Measurements from ENCODE around the gene KNDC1. TPM values are rescaled to one million over a fixed set of nuclear protein-coding genes. Genes with fewer than 3 reads are reported as not detected.
A peak's percentile ranks its signal among the peaks of the same experiment; 100 is the strongest.

The KNDC1 gene
- total RNA-seq, 1 experiment from 2014 or later = 1.1 TPM

- in situ Hi-C loops (cut with HindIII; ENCODE audit: low pct_unique_long_range_greater_than_20kb, low sequenced_read_pairs) = no loop called here
- peak; percentile 21 for DNase-seq (ENCODE audit: low read depth)
Measured at GRCh38 chr10:133124357-133125211, 35.4 kb upstream of the KNDC1 start.

GRCh38 chr10:133125901-133126300, 34.1 kb upstream of the KNDC1 start:
- in situ Hi-C loops (cut with HindIII; ENCODE audit: low pct_unique_long_range_greater_than_20kb, low sequenced_read_pairs) = no loop called here
- no peak for DNase-seq (ENCODE audit: low read depth)

GRCh38 chr10:133126431-133127290, 33.4 kb upstream of the KNDC1 start:
- in situ Hi-C loops (cut with HindIII; ENCODE audit: low pct_unique_long_range_greater_than_20kb, low sequenced_read_pairs) = no loop called here
- DNase-seq (ENCODE audit: low read depth) = no peak

- in situ Hi-C loops (cut with HindIII; ENCODE audit: low pct_unique_long_range_greater_than_20kb, low sequenced_read_pairs) = no loop called here
- DNase-seq (ENCODE audit: low read depth) = no peak
Measured at GRCh38 chr10:133127291-133128125, 32.5 kb upstream of the KNDC1 start.

- in situ Hi-C loops (cut with HindIII; ENCODE audit: low pct_unique_long_range_greater_than_20kb, low sequenced_read_pairs) = no loop called here
- no peak for DNase-seq (ENCODE audit: low read depth)
Measured at GRCh38 chr10:133128126-133129070, 31.6 kb upstream of the KNDC1 start.

- no peak for DNase-seq (ENCODE audit: low read depth)
- in situ Hi-C loops (cut with HindIII; ENCODE audit: low pct_unique_long_range_greater_than_20kb, low sequenced_read_pairs) = no loop called here
Measured at GRCh38 chr10:133129071-133129858, 30.8 kb upstream of the KNDC1 start.

GRCh38 chr10:133129859-133130495, 30.0 kb upstream of the KNDC1 start:
- in situ Hi-C loops (cut with HindIII; ENCODE audit: low pct_unique_long_range_greater_than_20kb, low sequenced_read_pairs) = no loop called here

GRCh38 chr10:133130602-133131001, 29.4 kb upstream of the KNDC1 start:
- in situ Hi-C loops (cut with HindIII; ENCODE audit: low pct_unique_long_range_greater_than_20kb, low sequenced_read_pairs) = no loop called here
- no peak for DNase-seq (ENCODE audit: low read depth)

More at GRCh38 chr10:133129859-133130495, 30.0 kb upstream of the KNDC1 start:
- DNase-seq (ENCODE audit: low read depth) = no peak

GRCh38 chr10:133131053-133131452, 29.0 kb upstream of the KNDC1 start:
- in situ Hi-C loops (cut with HindIII; ENCODE audit: low pct_unique_long_range_greater_than_20kb, low sequenced_read_pairs) = no loop called here
- DNase-seq (ENCODE audit: low read depth) = no peak

- in situ Hi-C loops (cut with HindIII; ENCODE audit: low pct_unique_long_range_greater_than_20kb, low sequenced_read_pairs) = no loop called here
- DNase-seq (ENCODE audit: low read depth) = no peak
Measured at GRCh38 chr10:133131734-133132472, 28.1 kb upstream of the KNDC1 start.

- in situ Hi-C loops (cut with HindIII; ENCODE audit: low pct_unique_long_range_greater_than_20kb, low sequenced_read_pairs) = no loop called here
- no peak for DNase-seq (ENCODE audit: low read depth)
Measured at GRCh38 chr10:133132473-133133291, 27.3 kb upstream of the KNDC1 start.

GRCh38 chr10:133133471-133134231, 26.4 kb upstream of the KNDC1 start:
- DNase-seq (ENCODE audit: low read depth) = no peak
- in situ Hi-C loops (cut with HindIII; ENCODE audit: low pct_unique_long_range_greater_than_20kb, low sequenced_read_pairs) = no loop called here

- in situ Hi-C loops (cut with HindIII; ENCODE audit: low pct_unique_long_range_greater_than_20kb, low sequenced_read_pairs) = no loop called here
Measured at GRCh38 chr10:133134411-133135115, 25.5 kb upstream of the KNDC1 start.

GRCh38 chr10:133135116-133135465, 24.9 kb upstream of the KNDC1 start:
- DNase-seq (ENCODE audit: low read depth) = no peak
- in situ Hi-C loops (cut with HindIII; ENCODE audit: low pct_unique_long_range_greater_than_20kb, low sequenced_read_pairs) = no loop called here

More at GRCh38 chr10:133134411-133135115, 25.5 kb upstream of the KNDC1 start:
- DNase-seq (ENCODE audit: low read depth) = no peak
